HEK293 (cell line): Measurements from ENCODE around the gene ASIC1.

Experiments used
- CTCF ChIA-PET: fragments of 350-600 bp; formaldehyde crosslinking; extraction: SDS; loops from one replicate; lab custom pipeline; 2021; ENCODE audit warnings: antibody characterized with exemption; lab: Yijun Ruan, JAX
- POLR2A ChIA-PET: fragments of 300-600 bp; formaldehyde crosslinking; extraction: SDS; loops from one replicate; lab custom pipeline; 2020; ENCODE audit warnings: antibody characterized with exemption, inconsistent platforms; lab: Yijun Ruan, JAX
- H3K27ac ChIP-seq: fragments of 200-500 bp; sonication (Bioruptor generic); 2 replicates; pipeline ENCODE4 v1.5.1; 2014; ENCODE audit warnings: low read depth, low read length, control low read depth, inconsistent platforms; ENCODE audit errors: extremely low read depth
- H3K36me3 ChIP-seq, 2 experiments: fragments of 200-500 bp in 1 of 2; sonication (Bioruptor generic) in 1 of 2; 1 replicate in 1 of 2; 2 replicates in 1 of 2; pipeline ENCODE4 v1.5.1; 2014 to 2017; ENCODE audit warnings: inconsistent platforms in 2 of 2, low read length in 2 of 2; ENCODE audit not compliant: control insufficient read depth in 2 of 2, insufficient read depth in 1 of 2
- H3K4me1 ChIP-seq: fragments of 200-500 bp; sonication (Bioruptor generic); 2 replicates; pipeline ENCODE4 v1.5.1; 2014; ENCODE audit warnings: mild to moderate bottlenecking, low read length, inconsistent platforms; ENCODE audit not compliant: control insufficient read depth, insufficient read depth
- H3K4me3 ChIP-seq: 2 replicates; pipeline ENCODE4 v1.5.1; 2011; ENCODE audit warnings: low read depth, mild to moderate bottlenecking, control low read depth, low read length, moderate library complexity
- H3K9me3 ChIP-seq: fragments of 200-500 bp; sonication (Bioruptor generic); 2 replicates; pipeline ENCODE4 v1.5.1; 2014; ENCODE audit warnings: low read depth, low read length, inconsistent platforms; ENCODE audit not compliant: control insufficient read depth, insufficient read depth
- KLF8 ChIP-seq: fragments of 450-650 bp; formaldehyde crosslinking; IDR thresholded peaks from 2 replicates; pipeline ENCODE4 v1.5.1; 2016; ENCODE audit warnings: missing biosample characterization, missing genetic modification characterization
- TCF7L2 ChIP-seq: IDR thresholded peaks from 2 replicates; pipeline ENCODE4 v1.6.1; 2011; ENCODE audit warnings: low read depth, mild to moderate bottlenecking, inconsistent platforms, low read length, moderate library complexity, borderline replicate concordance
- ZBTB8A ChIP-seq: fragments of 450-650 bp; formaldehyde crosslinking; IDR thresholded peaks from 2 replicates; pipeline ENCODE4 v1.5.1; 2016; ENCODE audit warnings: missing biosample characterization, missing genetic modification characterization
- ZNF10 ChIP-seq: fragments of 450-650 bp; formaldehyde crosslinking; IDR thresholded peaks from 2 replicates; pipeline ENCODE4 v1.5.1; 2017; ENCODE audit warnings: missing biosample characterization, missing genetic modification characterization
- ZNF16 ChIP-seq: fragments of 450-650 bp; formaldehyde crosslinking; IDR thresholded peaks from 2 replicates; pipeline ENCODE4 v1.5.1; 2016; ENCODE audit warnings: low read depth, missing biosample characterization, missing genetic modification characterization
- ZNF37A ChIP-seq: fragments of 450-650 bp; IDR thresholded peaks from 2 replicates; pipeline ENCODE4 v1.5.1; 2018; ENCODE audit warnings: missing biosample characterization, missing genetic modification characterization
- ZNF423 ChIP-seq: fragments of 450-650 bp; formaldehyde crosslinking; IDR thresholded peaks from 2 replicates; pipeline ENCODE4 v1.5.1; 2016; ENCODE audit warnings: missing biosample characterization, missing genetic modification characterization
- ZNF548 ChIP-seq: fragments of 450-650 bp; formaldehyde crosslinking; IDR thresholded peaks from 2 replicates; pipeline ENCODE4 v1.5.1; 2016; ENCODE audit warnings: missing biosample characterization, missing genetic modification characterization
- ZNF561 ChIP-seq: fragments of 450-650 bp; IDR thresholded peaks from 2 replicates; pipeline ENCODE4 v1.5.1; 2018; ENCODE audit warnings: missing biosample characterization, missing genetic modification characterization, borderline replicate concordance
- ZNF623 ChIP-seq: fragments of 450-650 bp; formaldehyde crosslinking; IDR thresholded peaks from 2 replicates; pipeline ENCODE4 v1.5.1; 2016; ENCODE audit warnings: missing biosample characterization, missing genetic modification characterization
- ZNF624 ChIP-seq: fragments of 450-650 bp; formaldehyde crosslinking; IDR thresholded peaks from 2 replicates; pipeline ENCODE4 v1.5.1; 2017; ENCODE audit warnings: missing biosample characterization, missing genetic modification characterization
- ZNF626 ChIP-seq: fragments of 450-650 bp; sonication (Bioruptor Pico); formaldehyde crosslinking; IDR thresholded peaks from 2 replicates; pipeline ENCODE4 v1.5.1; 2018; ENCODE audit warnings: missing biosample characterization, missing genetic modification characterization, inconsistent platforms
- ZNF701 ChIP-seq: fragments of 450-650 bp; formaldehyde crosslinking; IDR thresholded peaks from 2 replicates; pipeline ENCODE4 v1.5.1; 2016; ENCODE audit warnings: missing biosample characterization, missing genetic modification characterization
- ZNF792 ChIP-seq: fragments of 450-650 bp; formaldehyde crosslinking; IDR thresholded peaks from 2 replicates; pipeline ENCODE4 v1.5.1; 2016; ENCODE audit warnings: missing biosample characterization, missing genetic modification characterization
- TF ChIP-seq, protein P1 (sequence below): fragments of 450-650 bp; formaldehyde crosslinking; IDR thresholded peaks from 2 replicates; pipeline ENCODE4 v1.5.1; 2016; ENCODE audit warnings: missing biosample characterization, missing genetic modification characterization
- TF ChIP-seq, protein P2 (sequence below): fragments of 450-650 bp; formaldehyde crosslinking; IDR thresholded peaks from 2 replicates; pipeline ENCODE4 v1.5.1; 2016; ENCODE audit warnings: missing biosample characterization, missing genetic modification characterization
- TF ChIP-seq, protein P3 (sequence below): fragments of 450-650 bp; IDR thresholded peaks from 2 replicates; pipeline ENCODE4 v1.5.1; 2018; ENCODE audit warnings: missing biosample characterization, missing genetic modification characterization
- TF ChIP-seq, protein P4 (sequence below): fragments of 450-650 bp; formaldehyde crosslinking; IDR thresholded peaks from 2 replicates; pipeline ENCODE4 v1.5.1; 2016; ENCODE audit warnings: missing biosample characterization, missing genetic modification characterization
- TF ChIP-seq, protein P5 (sequence below): fragments of 450-650 bp; formaldehyde crosslinking; IDR thresholded peaks from 2 replicates; pipeline ENCODE4 v1.5.1; 2017; ENCODE audit warnings: missing biosample characterization, missing genetic modification characterization
- TF ChIP-seq, protein P6 (sequence below): fragments of 450-650 bp; formaldehyde crosslinking; IDR thresholded peaks from 2 replicates; pipeline ENCODE4 v1.5.1; 2016; ENCODE audit warnings: missing biosample characterization, missing genetic modification characterization

The ASIC1 gene

DNA sequence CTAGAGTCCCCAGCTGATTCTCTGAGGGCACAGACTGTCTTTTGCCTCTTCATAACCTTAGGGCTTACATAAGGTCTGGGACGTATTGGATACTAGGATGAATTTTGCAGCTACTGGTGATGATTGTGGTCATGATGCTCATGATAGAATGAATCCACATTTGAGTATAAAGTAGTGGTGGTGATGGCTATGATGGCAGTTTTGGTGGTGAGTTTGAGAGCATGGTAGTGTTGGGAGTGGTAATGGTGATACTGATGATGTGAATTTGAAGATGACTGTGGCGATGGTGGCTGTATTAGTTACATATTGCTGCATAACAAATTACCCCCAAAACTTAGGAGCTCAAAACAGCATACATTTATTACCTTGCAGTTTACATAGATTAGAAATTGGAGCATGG is 14.1 kb upstream of the ASIC1 start (continued):
- TF ChIP-seq, protein P1, sequence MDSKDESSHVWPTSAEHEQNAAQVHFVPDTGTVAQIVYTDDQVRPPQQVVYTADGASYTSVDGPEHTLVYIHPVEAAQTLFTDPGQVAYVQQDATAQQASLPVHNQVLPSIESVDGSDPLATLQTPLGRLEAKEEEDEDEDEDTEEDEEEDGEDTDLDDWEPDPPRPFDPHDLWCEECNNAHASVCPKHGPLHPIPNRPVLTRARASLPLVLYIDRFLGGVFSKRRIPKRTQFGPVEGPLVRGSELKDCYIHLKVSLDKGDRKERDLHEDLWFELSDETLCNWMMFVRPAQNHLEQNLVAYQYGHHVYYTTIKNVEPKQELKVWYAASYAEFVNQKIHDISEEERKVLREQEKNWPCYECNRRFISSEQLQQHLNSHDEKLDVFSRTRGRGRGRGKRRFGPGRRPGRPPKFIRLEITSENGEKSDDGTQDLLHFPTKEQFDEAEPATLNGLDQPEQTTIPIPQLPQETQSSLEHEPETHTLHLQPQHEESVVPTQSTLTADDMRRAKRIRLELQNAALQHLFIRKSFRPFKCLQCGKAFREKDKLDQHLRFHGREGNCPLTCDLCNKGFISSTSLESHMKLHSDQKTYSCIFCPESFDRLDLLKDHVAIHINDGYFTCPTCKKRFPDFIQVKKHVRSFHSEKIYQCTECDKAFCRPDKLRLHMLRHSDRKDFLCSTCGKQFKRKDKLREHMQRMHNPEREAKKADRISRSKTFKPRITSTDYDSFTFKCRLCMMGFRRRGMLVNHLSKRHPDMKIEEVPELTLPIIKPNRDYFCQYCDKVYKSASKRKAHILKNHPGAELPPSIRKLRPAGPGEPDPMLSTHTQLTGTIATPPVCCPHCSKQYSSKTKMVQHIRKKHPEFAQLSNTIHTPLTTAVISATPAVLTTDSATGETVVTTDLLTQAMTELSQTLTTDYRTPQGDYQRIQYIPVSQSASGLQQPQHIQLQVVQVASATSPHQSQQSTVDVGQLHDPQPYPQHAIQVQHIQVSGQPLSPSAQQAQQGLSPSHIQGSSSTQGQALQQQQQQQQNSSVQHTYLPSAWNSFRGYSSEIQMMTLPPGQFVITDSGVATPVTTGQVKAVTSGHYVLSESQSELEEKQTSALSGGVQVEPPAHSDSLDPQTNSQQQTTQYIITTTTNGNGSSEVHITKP, result no peak
- TF ChIP-seq KLF8 (tag by site-specific recombination), result no peak
- no peak for TF ChIP-seq ZNF701 (tag by site-specific recombination)
- no peak for TF ChIP-seq ZNF548 (tag by site-specific recombination)
- TF ChIP-seq ZNF623 (tag by site-specific recombination), result no peak
- no peak for TF ChIP-seq ZNF423 (tag by site-specific recombination)
- no peak for TF ChIP-seq ZNF37A (tag by site-specific recombination)
- TF ChIP-seq, protein P2, sequence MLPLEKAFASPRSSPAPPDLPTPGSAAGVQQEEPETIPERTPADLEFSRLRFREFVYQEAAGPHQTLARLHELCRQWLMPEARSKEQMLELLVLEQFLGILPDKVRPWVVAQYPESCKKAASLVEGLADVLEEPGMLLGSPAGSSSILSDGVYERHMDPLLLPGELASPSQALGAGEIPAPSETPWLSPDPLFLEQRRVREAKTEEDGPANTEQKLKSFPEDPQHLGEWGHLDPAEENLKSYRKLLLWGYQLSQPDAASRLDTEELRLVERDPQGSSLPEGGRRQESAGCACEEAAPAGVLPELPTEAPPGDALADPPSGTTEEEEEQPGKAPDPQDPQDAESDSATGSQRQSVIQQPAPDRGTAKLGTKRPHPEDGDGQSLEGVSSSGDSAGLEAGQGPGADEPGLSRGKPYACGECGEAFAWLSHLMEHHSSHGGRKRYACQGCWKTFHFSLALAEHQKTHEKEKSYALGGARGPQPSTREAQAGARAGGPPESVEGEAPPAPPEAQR (tag by site-specific recombination), result no peak
- no peak for TF ChIP-seq ZNF624 (tag by site-specific recombination)
- TF ChIP-seq, all 188 proteins: peak for 0

DNA sequence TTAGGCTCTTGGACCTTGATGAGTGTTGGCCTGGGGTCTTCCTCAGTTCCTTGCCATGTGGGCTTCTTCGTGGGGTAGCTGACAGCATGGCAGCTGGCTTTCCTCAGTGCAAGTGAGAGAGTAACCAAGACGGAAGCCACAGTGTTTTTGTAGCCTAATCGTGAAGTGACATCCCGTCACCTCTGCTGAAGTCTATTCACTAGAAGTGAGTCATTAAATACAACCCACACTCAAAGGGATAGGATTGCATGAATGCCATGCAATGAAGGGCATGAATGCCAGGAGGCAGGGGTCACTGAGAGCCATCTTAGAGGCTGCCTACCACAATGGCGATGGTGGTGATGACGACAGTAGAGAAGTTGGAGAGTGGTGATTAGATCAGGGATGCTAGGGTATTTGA is 13.5 kb upstream of the ASIC1 start:
- no peak overlapping the region for H3K27ac ChIP-seq
- H3K4me1 ChIP-seq, result no peaks in the 10 kb centered on the region
- ChIA-PET POLR2A (no interaction called here), CTCF (interaction anchor here (0.6 to 3.3 kb wide), 8 partner anchors 8 to 177 kb away, joined by 3 to 19 read pairs (median 5); no protein-coding TSS in a partner anchor)
- H3K36me3 ChIP-seq, result no peaks in the 10 kb centered on the region
- no peak overlapping the region for H3K4me3 ChIP-seq
- H3K9me3 ChIP-seq, result no peaks in the 10 kb centered on the region
- TF ChIP-seq ZNF561 (tag by site-specific recombination), result no peak
- TF ChIP-seq ZNF16 (tag by site-specific recombination), result no peak
- no peak for TF ChIP-seq ZNF626
- TF ChIP-seq ZNF10 (tag by site-specific recombination), result no peak
- TF ChIP-seq ZBTB8A (tag by site-specific recombination), result no peak
- TF ChIP-seq, protein P3, sequence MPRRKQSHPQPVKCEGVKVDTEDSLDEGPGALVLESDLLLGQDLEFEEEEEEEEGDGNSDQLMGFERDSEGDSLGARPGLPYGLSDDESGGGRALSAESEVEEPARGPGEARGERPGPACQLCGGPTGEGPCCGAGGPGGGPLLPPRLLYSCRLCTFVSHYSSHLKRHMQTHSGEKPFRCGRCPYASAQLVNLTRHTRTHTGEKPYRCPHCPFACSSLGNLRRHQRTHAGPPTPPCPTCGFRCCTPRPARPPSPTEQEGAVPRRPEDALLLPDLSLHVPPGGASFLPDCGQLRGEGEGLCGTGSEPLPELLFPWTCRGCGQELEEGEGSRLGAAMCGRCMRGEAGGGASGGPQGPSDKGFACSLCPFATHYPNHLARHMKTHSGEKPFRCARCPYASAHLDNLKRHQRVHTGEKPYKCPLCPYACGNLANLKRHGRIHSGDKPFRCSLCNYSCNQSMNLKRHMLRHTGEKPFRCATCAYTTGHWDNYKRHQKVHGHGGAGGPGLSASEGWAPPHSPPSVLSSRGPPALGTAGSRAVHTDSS (tag by site-specific recombination), result no peak
- TF ChIP-seq, protein P4, sequence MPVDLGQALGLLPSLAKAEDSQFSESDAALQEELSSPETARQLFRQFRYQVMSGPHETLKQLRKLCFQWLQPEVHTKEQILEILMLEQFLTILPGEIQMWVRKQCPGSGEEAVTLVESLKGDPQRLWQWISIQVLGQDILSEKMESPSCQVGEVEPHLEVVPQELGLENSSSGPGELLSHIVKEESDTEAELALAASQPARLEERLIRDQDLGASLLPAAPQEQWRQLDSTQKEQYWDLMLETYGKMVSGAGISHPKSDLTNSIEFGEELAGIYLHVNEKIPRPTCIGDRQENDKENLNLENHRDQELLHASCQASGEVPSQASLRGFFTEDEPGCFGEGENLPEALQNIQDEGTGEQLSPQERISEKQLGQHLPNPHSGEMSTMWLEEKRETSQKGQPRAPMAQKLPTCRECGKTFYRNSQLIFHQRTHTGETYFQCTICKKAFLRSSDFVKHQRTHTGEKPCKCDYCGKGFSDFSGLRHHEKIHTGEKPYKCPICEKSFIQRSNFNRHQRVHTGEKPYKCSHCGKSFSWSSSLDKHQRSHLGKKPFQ (tag by site-specific recombination), result no peak
- TF ChIP-seq ZNF624 (tag by site-specific recombination), result no peak
- TF ChIP-seq, protein P5, sequence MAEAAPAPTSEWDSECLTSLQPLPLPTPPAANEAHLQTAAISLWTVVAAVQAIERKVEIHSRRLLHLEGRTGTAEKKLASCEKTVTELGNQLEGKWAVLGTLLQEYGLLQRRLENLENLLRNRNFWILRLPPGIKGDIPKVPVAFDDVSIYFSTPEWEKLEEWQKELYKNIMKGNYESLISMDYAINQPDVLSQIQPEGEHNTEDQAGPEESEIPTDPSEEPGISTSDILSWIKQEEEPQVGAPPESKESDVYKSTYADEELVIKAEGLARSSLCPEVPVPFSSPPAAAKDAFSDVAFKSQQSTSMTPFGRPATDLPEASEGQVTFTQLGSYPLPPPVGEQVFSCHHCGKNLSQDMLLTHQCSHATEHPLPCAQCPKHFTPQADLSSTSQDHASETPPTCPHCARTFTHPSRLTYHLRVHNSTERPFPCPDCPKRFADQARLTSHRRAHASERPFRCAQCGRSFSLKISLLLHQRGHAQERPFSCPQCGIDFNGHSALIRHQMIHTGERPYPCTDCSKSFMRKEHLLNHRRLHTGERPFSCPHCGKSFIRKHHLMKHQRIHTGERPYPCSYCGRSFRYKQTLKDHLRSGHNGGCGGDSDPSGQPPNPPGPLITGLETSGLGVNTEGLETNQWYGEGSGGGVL (tag by site-specific recombination), result no peak
- TF ChIP-seq, protein P6, sequence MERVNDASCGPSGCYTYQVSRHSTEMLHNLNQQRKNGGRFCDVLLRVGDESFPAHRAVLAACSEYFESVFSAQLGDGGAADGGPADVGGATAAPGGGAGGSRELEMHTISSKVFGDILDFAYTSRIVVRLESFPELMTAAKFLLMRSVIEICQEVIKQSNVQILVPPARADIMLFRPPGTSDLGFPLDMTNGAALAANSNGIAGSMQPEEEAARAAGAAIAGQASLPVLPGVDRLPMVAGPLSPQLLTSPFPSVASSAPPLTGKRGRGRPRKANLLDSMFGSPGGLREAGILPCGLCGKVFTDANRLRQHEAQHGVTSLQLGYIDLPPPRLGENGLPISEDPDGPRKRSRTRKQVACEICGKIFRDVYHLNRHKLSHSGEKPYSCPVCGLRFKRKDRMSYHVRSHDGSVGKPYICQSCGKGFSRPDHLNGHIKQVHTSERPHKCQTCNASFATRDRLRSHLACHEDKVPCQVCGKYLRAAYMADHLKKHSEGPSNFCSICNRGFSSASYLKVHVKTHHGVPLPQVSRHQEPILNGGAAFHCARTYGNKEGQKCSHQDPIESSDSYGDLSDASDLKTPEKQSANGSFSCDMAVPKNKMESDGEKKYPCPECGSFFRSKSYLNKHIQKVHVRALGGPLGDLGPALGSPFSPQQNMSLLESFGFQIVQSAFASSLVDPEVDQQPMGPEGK (tag by site-specific recombination), result no peak
- no peak for TF ChIP-seq ZNF792 (tag by site-specific recombination)
- no peak for TF ChIP-seq TCF7L2
